Neural cell (in vitro differentiated cells): ENCODE data around the gene PEF1.

Source experiments
- CTCF ChIP-seq: fragments of 450-650 bp; IDR thresholded peaks from 2 replicates; pipeline ENCODE4 v1.5.1; 2014; ENCODE audit warnings: antibody characterized with exemption, mild to moderate bottlenecking, moderate library complexity; ENCODE audit not compliant: poor library complexity, severe bottlenecking
- EZH2 ChIP-seq: fragments of 200-600, 300-800 bp; shearing (Covaris generic), sonication (generic); IDR thresholded peaks from 2 replicates; pipeline ENCODE4 v1.6.1; 2014; ENCODE audit warnings: antibody characterized with exemption, low read length, borderline replicate concordance, mild to moderate bottlenecking; ENCODE audit not compliant: insufficient read depth, poor library complexity, severe bottlenecking
- POLR2AphosphoS5 ChIP-seq: IDR thresholded peaks from 2 replicates; pipeline ENCODE4 v1.6.1; 2012
- REST ChIP-seq: IDR thresholded peaks from 2 replicates; pipeline ENCODE4 v1.6.1; 2012; ENCODE audit warnings: borderline replicate concordance
- TAF1 ChIP-seq: IDR thresholded peaks from 2 replicates; pipeline ENCODE4 v1.6.1; 2012; ENCODE audit warnings: low read depth

GRCh38 chr1:31691951-31692350, 47.3 kb upstream of the PEF1 start:
- TF ChIP-seq CTCF, result no peak
- no peak for TF ChIP-seq TAF1
- no peak for TF ChIP-seq POLR2AphosphoS5
- no peak for TF ChIP-seq EZH2
- TF ChIP-seq REST, result no peak
